KMS-11 (cell line): ENCODE data around the gene MLX.

Source experiments
- H2AFZ ChIP-seq: fragments of 200-600 bp; sonication (generic); 2 replicates; pipeline ENCODE4 v1.6.1; 2016; ENCODE audit warnings: antibody characterized with exemption, mixed run types, low read depth
- H3K27ac ChIP-seq: fragments of 200-600 bp; sonication (generic); 2 replicates; pipeline ENCODE4 v1.6.1; 2016; ENCODE audit warnings: mild to moderate bottlenecking, mixed run types
- H3K27me3 ChIP-seq: fragments of 200-600 bp; sonication (generic); 2 replicates; pipeline ENCODE4 v1.6.1; 2017; ENCODE audit warnings: mild to moderate bottlenecking, low read depth, mixed run types, moderate library complexity; ENCODE audit not compliant: insufficient read depth
- H3K36me3 ChIP-seq: fragments of 200-600 bp; sonication (generic); 2 replicates; pipeline ENCODE4 v1.6.1; 2017; ENCODE audit warnings: mild to moderate bottlenecking, mixed run types; ENCODE audit not compliant: insufficient read depth
- H3K4me1 ChIP-seq: fragments of 200-600 bp; sonication (generic); 2 replicates; pipeline ENCODE4 v1.6.1; 2016; ENCODE audit warnings: mild to moderate bottlenecking, low read depth, mixed run types; ENCODE audit not compliant: poor library complexity, severe bottlenecking
- H3K4me2 ChIP-seq: fragments of 200-600 bp; sonication (generic); 2 replicates; pipeline ENCODE4 v1.7.0; 2016; ENCODE audit warnings: mild to moderate bottlenecking, mixed run types
- H3K4me3 ChIP-seq: fragments of 200-600 bp; sonication (generic); IDR thresholded peaks from 2 replicates; pipeline ENCODE4 v1.6.1; 2017; ENCODE audit warnings: low read depth, low read length, mixed read lengths; ENCODE audit not compliant: insufficient read depth
- H3K79me2 ChIP-seq: fragments of 200-600 bp; sonication (generic); 2 replicates; pipeline ENCODE4 v1.6.1; 2016; ENCODE audit warnings: low read depth, mixed run types; ENCODE audit not compliant: insufficient read depth
- H3K9ac ChIP-seq: fragments of 200-600 bp; sonication (generic); 2 replicates; pipeline ENCODE4 v1.6.1; 2016; ENCODE audit warnings: mild to moderate bottlenecking, mixed run types
- H4K20me1 ChIP-seq: fragments of 200-600 bp; sonication (generic); 2 replicates; pipeline ENCODE4 v1.6.1; 2016; ENCODE audit warnings: mild to moderate bottlenecking, mixed run types; ENCODE audit not compliant: insufficient read depth
- TF ChIP-seq, protein P1 (sequence below): fragments of 200-600 bp; sonication (generic); conservative IDR thresholded peaks from 2 replicates; pipeline ENCODE4 v1.6.1; 2017; ENCODE audit warnings: low read depth, mild to moderate bottlenecking, antibody characterized with exemption, low read length, moderate library complexity, mixed read lengths

The MLX gene

GRCh38 chr17:42563143-42563509 lies 3.8 kb upstream of the MLX start:
- no peak overlapping the region for H2AFZ ChIP-seq
- no peak overlapping the region for H3K9ac ChIP-seq
- no peaks in the 10 kb centered on the region; the same call in 1 of the 2 replicates for H3K36me3 ChIP-seq
- peaks cover 38% of the 10 kb centered on the region for H3K4me1 ChIP-seq
- H3K79me2 ChIP-seq = peaks cover 30% of the 10 kb centered on the region
- no peak overlapping the region for H3K4me3 ChIP-seq
- no peaks in the 10 kb centered on the region for H3K27me3 ChIP-seq
- no peak overlapping the region for H3K27ac ChIP-seq
- no peaks in the 10 kb centered on the region for H4K20me1 ChIP-seq
- TF ChIP-seq, protein P1, sequence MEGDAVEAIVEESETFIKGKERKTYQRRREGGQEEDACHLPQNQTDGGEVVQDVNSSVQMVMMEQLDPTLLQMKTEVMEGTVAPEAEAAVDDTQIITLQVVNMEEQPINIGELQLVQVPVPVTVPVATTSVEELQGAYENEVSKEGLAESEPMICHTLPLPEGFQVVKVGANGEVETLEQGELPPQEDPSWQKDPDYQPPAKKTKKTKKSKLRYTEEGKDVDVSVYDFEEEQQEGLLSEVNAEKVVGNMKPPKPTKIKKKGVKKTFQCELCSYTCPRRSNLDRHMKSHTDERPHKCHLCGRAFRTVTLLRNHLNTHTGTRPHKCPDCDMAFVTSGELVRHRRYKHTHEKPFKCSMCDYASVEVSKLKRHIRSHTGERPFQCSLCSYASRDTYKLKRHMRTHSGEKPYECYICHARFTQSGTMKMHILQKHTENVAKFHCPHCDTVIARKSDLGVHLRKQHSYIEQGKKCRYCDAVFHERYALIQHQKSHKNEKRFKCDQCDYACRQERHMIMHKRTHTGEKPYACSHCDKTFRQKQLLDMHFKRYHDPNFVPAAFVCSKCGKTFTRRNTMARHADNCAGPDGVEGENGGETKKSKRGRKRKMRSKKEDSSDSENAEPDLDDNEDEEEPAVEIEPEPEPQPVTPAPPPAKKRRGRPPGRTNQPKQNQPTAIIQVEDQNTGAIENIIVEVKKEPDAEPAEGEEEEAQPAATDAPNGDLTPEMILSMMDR = no peak
- peak overlapping the region; percentile 66 for H3K4me2 ChIP-seq

DNA sequence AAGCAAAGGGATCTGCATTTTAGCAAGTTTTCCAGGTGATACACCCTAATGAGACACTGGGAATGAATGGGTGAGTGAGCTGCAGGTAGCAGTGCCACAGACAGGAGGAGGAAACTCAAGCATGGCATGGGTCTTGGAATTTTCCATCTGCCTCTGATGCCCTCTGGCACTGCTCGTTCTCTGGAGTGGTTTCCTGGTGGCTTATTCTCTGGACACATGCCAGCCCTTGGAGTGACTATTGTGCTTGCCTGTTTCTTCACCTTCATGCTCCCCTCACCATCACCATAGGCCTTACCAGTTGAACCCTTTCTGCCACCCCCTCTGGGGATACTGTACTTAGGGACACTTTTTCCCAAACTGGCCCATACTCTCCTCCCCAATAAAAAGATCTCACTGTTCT lies 3.4 kb upstream of the MLX start:
- H3K79me2 ChIP-seq = peaks cover 34% of the 10 kb centered on the region
- no peak overlapping the region for H3K4me3 ChIP-seq
- peak overlapping the region; percentile 66 for H3K4me2 ChIP-seq
- no peaks in the 10 kb centered on the region for H3K27me3 ChIP-seq
- H3K4me1 ChIP-seq = peaks cover 42% of the 10 kb centered on the region
- no peak overlapping the region for H3K9ac ChIP-seq
- H2AFZ ChIP-seq = no peak overlapping the region
- TF ChIP-seq, protein P1 = no peak
- no peak overlapping the region for H3K27ac ChIP-seq
- H3K36me3 ChIP-seq = no peaks in the 10 kb centered on the region; the same call in 1 of the 2 replicates
- no peaks in the 10 kb centered on the region for H4K20me1 ChIP-seq

DNA sequence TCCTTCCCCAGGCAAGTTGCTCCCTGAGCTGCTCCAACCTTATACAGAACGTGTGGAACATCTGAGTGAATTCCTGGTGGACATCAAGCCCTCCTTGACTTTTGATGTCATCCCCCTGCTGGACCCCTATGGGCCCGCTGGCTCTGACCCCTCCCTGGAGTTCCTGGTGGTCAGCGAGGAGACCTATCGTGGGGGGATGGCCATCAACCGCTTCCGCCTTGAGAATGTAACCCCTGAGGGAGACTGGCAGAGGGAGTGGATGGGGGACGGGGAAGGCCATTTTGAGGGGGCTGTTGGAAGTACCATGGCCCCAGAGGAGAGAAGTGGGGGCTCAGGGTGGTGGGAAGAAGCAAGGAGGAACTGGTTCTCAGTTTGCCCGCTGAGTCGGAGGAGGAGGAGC lies 3.0 kb upstream of the MLX start:
- no peak overlapping the region for H2AFZ ChIP-seq
- no peak overlapping the region; the same call in 1 of the 2 replicates for H3K4me2 ChIP-seq
- no peaks in the 10 kb centered on the region for H3K27me3 ChIP-seq
- peaks cover 36% of the 10 kb centered on the region for H3K79me2 ChIP-seq
- H4K20me1 ChIP-seq = no peaks in the 10 kb centered on the region
- H3K9ac ChIP-seq = no peak overlapping the region
- no peak overlapping the region for H3K4me3 ChIP-seq
- H3K27ac ChIP-seq = no peak overlapping the region
- H3K36me3 ChIP-seq = no peaks in the 10 kb centered on the region; the same call in 1 of the 2 replicates
- peaks cover 45% of the 10 kb centered on the region for H3K4me1 ChIP-seq
- TF ChIP-seq, protein P1 = no peak

DNA sequence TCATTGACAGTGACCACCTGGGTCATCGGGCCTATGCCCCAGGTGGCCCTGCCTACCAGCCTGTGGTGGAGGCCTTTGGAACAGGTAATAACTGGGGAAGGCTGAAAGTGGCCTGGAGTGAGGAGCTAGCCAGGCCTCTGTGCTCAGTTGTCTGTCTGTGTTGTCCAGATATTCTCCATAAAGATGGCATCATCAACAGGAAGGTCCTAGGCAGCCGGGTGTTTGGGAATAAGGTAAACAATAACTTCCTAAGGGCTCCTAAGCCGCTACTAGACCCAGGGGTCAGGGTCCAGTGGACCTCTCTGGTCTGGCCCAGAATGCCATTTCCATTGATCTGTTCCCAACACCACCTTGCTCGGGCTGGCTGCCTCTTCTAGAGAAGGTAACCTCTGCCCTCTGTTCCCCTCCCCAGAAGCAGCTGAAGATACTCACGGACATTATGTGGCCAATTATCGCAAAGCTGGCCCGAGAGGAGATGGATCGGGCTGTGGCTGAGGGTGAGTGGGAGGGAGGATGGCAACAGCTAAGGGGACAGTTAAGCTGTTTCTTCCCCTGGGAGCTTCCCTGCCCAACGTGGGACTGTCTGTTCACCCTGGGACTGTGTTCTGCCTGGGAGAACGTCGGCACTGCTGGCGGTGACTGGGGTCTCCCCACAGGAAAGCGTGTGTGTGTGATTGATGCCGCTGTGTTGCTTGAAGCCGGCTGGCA lies 1.9 kb upstream of the MLX start:
- Histone ChIP-seq H3K4me3 (no peak overlapping the region), H3K4me2 (no peak overlapping the region), H4K20me1 (no peaks in the 10 kb centered on the region), H3K79me2 (peaks cover 38% of the 10 kb centered on the region), H3K36me3 (no peaks in the 10 kb centered on the region; the same call in 1 of the 2 replicates), H2AFZ (no peak overlapping the region), H3K4me1 (peaks cover 48% of the 10 kb centered on the region), H3K27ac (no peak overlapping the region), H3K27me3 (no peaks in the 10 kb centered on the region), H3K9ac (no peak overlapping the region)
- TF ChIP-seq, protein P1 = no peak
